ENCODE results near the gene PHTF1.

The PHTF1 gene

DNA sequence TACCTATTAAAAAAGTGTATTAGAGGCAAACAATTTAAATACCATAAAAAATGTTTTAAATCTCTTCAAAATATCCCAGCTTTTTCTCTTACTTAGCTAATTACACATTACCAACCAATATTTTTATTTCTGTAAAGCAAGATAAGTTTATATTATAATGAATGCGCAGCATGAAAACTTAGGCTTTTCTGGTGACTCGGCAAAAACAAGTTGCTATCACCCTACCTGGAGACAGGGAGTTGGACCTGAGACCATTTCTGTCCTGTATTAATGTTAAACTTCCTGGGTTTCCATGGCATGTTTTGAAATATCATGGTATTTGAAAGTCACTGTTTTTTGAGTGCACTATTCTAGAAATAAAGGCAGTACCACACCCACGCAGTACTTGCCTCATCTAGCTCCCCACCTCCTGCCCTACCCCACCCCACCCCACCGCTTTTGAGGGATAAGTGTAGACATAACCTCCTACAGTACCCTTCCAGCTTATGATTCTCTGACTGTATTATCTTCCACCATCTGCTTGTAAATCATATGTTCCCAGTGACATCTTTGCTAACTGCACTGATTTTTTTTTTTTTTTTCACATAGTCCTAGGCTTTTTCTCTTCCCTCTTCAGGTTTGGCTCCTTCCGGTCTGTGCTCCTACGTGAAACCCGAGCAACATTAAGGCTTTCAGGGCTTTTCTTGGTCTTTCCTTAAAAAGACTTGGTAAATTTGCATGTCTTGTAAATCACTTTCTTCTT lies 77.5 kb downstream of the PHTF1 start:
- TF ChIP-seq FOXP2 (optimal IDR thresholded peaks at IDR 0.05; ENCODE audit: borderline replicate concordance, extremely low read depth, extremely low read length, insufficient read depth) = no peak
- no peak for TF ChIP-seq TAF1 (IDR thresholded peaks at IDR 0.05; ENCODE audit: borderline replicate concordance, insufficient read depth, low read length)
- TF ChIP-seq POLR2AphosphoS5 (IDR thresholded peaks at IDR 0.05; ENCODE audit: low read depth, low read length) = no peak
- no peak for TF ChIP-seq SIN3A (IDR thresholded peaks at IDR 0.05; ENCODE audit: borderline replicate concordance, insufficient read depth, low read length)
- TF ChIP-seq, protein P1, sequence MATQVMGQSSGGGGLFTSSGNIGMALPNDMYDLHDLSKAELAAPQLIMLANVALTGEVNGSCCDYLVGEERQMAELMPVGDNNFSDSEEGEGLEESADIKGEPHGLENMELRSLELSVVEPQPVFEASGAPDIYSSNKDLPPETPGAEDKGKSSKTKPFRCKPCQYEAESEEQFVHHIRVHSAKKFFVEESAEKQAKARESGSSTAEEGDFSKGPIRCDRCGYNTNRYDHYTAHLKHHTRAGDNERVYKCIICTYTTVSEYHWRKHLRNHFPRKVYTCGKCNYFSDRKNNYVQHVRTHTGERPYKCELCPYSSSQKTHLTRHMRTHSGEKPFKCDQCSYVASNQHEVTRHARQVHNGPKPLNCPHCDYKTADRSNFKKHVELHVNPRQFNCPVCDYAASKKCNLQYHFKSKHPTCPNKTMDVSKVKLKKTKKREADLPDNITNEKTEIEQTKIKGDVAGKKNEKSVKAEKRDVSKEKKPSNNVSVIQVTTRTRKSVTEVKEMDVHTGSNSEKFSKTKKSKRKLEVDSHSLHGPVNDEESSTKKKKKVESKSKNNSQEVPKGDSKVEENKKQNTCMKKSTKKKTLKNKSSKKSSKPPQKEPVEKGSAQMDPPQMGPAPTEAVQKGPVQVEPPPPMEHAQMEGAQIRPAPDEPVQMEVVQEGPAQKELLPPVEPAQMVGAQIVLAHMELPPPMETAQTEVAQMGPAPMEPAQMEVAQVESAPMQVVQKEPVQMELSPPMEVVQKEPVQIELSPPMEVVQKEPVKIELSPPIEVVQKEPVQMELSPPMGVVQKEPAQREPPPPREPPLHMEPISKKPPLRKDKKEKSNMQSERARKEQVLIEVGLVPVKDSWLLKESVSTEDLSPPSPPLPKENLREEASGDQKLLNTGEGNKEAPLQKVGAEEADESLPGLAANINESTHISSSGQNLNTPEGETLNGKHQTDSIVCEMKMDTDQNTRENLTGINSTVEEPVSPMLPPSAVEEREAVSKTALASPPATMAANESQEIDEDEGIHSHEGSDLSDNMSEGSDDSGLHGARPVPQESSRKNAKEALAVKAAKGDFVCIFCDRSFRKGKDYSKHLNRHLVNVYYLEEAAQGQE (IDR thresholded peaks at IDR 0.05; ENCODE audit: insufficient read depth in 1 of 2, low read depth in 2 of 2, low read length in 2 of 2) = no peak

DNA sequence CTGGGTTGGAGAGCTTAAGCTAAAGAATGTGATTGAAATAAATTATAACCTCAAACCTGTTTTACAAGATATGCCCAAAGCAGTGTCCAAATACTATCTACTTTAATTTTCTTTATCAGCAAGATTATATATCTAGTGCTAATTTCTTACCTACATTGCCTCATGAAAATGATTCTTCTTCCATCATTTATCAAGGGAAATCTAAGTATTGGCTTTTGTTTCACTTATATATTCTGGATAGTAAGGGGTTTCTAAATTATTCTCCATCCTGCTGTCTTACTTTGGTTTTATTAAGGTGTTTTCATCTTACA lies 81.2 kb downstream of the PHTF1 start:
- TF ChIP-seq, protein P1 (IDR thresholded peaks at IDR 0.05; ENCODE audit: insufficient read depth in 1 of 2, low read depth in 2 of 2, low read length in 2 of 2) = no peak
- no peak for TF ChIP-seq SIN3A (IDR thresholded peaks at IDR 0.05; ENCODE audit: borderline replicate concordance, insufficient read depth, low read length)
- no peak for TF ChIP-seq FOXP2 (optimal IDR thresholded peaks at IDR 0.05; ENCODE audit: borderline replicate concordance, extremely low read depth, extremely low read length, insufficient read depth)
- no peak for TF ChIP-seq TAF1 (IDR thresholded peaks at IDR 0.05; ENCODE audit: borderline replicate concordance, insufficient read depth, low read length)
- TF ChIP-seq POLR2AphosphoS5 (IDR thresholded peaks at IDR 0.05; ENCODE audit: low read depth, low read length) = no peak

DNA sequence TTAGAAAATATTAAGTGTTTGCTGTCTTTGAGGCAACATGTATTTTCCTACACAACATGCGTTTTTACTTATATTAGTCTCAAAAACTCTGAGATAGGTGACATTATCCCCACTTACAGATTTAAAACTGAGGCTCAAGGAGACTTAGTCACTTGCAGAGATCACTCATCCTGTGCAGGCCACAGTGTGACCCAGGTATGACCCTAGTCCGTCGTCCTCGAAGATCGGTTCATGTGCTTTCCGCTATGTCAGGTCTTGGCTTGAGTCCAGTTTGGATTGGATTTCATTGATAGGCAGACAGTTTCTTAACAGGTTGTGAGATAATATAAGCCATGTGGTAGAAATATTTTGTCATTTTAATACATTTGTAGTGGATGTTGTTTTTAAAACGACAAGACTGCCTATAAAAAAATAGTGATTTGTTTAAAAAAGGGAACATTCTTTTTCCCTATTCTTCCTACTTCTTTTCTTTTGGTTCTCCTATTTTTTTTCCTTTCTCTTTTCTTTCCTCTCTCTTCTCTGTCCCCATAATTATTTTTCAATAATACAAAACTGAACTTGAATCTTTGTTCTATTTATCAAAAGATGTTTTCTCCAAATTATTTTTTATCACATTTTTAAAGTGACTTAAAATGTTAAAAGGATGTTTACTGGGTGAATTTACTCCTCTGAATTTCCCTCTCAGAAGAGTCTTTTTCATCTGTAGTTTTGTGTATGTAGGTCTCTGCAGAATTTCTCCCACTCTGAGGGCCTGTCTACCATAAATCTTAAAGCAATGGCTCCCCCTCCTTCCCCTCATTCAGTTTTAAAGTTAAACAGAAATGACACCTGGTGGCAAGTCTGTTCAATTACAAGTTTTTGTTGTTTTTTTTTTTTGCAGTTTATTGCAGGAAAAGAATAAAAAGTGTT lies 81.8 kb downstream of the PHTF1 start:
- no peak for TF ChIP-seq FOXP2 (optimal IDR thresholded peaks at IDR 0.05; ENCODE audit: borderline replicate concordance, extremely low read depth, extremely low read length, insufficient read depth)
- no peak for TF ChIP-seq TAF1 (IDR thresholded peaks at IDR 0.05; ENCODE audit: borderline replicate concordance, insufficient read depth, low read length)
- TF ChIP-seq, protein P1 (IDR thresholded peaks at IDR 0.05; ENCODE audit: insufficient read depth in 1 of 2, low read depth in 2 of 2, low read length in 2 of 2) = no peak
- TF ChIP-seq POLR2AphosphoS5 (IDR thresholded peaks at IDR 0.05; ENCODE audit: low read depth, low read length) = no peak
- TF ChIP-seq SIN3A (IDR thresholded peaks at IDR 0.05; ENCODE audit: borderline replicate concordance, insufficient read depth, low read length) = no peak

DNA sequence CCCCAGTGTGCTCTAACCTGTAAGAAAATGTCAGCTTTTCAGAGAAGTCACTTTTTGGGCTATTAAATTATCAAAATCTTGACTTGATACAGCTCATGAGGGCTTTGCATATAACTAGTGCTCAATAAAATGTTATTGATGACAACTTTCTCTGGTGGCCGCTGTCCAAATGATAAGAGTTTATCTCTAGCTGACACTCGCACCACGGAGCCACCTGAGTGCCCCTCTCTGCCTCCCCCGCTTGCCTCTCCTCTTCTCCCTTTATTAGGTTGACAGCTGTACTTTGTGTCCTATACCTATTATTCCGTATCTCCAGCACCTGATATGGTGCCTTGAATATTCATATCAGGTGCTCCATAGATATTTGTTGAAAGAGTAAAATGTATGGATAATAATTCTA lies 82.8 kb downstream of the PHTF1 start:
- TF ChIP-seq SIN3A (IDR thresholded peaks at IDR 0.05; ENCODE audit: borderline replicate concordance, insufficient read depth, low read length) = no peak
- TF ChIP-seq FOXP2 (optimal IDR thresholded peaks at IDR 0.05; ENCODE audit: borderline replicate concordance, extremely low read depth, extremely low read length, insufficient read depth) = no peak
- TF ChIP-seq POLR2AphosphoS5 (IDR thresholded peaks at IDR 0.05; ENCODE audit: low read depth, low read length) = no peak
- TF ChIP-seq, protein P1 (IDR thresholded peaks at IDR 0.05; ENCODE audit: insufficient read depth in 1 of 2, low read depth in 2 of 2, low read length in 2 of 2) = no peak
- no peak for TF ChIP-seq TAF1 (IDR thresholded peaks at IDR 0.05; ENCODE audit: borderline replicate concordance, insufficient read depth, low read length)
